ENCODE data around the gene MAP1LC3B.

The MAP1LC3B gene

GRCh38 chr16:87347932-87348615 is 44.1 kb upstream of the MAP1LC3B start:
- H3K4me1 ChIP-seq (ENCODE audit: control insufficient read depth, insufficient read depth, low read length, poor library complexity, severe bottlenecking) = peaks cover 8% of the 10 kb centered on the region
- no peak for DNase-seq

GRCh38 chr16:87348616-87349157 is 43.4 kb upstream of the MAP1LC3B start:
- Histone ChIP-seq H3K4me3 (ENCODE audit: insufficient read depth, low read depth, low read length, poor library complexity, severe bottlenecking) (no peak overlapping the region), H3K27ac (ENCODE audit: insufficient read depth, low read length, poor library complexity, severe bottlenecking) (no peak overlapping the region), H3K4me1 (ENCODE audit: control insufficient read depth, insufficient read depth, low read length, poor library complexity, severe bottlenecking) (peaks cover 8% of the 10 kb centered on the region), H3K27me3 (replicated peaks; ENCODE audit: control insufficient read depth, insufficient read depth, low read length, poor library complexity, severe bottlenecking) (no peaks in the 10 kb centered on the region), H3K36me3 (ENCODE audit: control insufficient read depth, insufficient read depth, low read length) (peaks cover 14% of the 10 kb centered on the region), H3K9me3 (ENCODE audit: control insufficient read depth, low read length) (no peaks in the 10 kb centered on the region)
- DNase-seq = no peak

More at GRCh38 chr16:87347932-87348615, 44.1 kb upstream of the MAP1LC3B start:
- no peak overlapping the region for H3K4me3 ChIP-seq (ENCODE audit: insufficient read depth, low read depth, low read length, poor library complexity, severe bottlenecking)
- no peaks in the 10 kb centered on the region for H3K27me3 ChIP-seq (replicated peaks; ENCODE audit: control insufficient read depth, insufficient read depth, low read length, poor library complexity, severe bottlenecking)
- H3K27ac ChIP-seq (ENCODE audit: insufficient read depth, low read length, poor library complexity, severe bottlenecking) = no peak overlapping the region
- H3K9me3 ChIP-seq (ENCODE audit: control insufficient read depth, low read length) = no peaks in the 10 kb centered on the region
- peaks cover 20% of the 10 kb centered on the region for H3K36me3 ChIP-seq (ENCODE audit: control insufficient read depth, insufficient read depth, low read length)

- H3K4me3 ChIP-seq (ENCODE audit: insufficient read depth, low read depth, low read length, poor library complexity, severe bottlenecking) = no peak overlapping the region
- H3K9me3 ChIP-seq (ENCODE audit: control insufficient read depth, low read length) = no peaks in the 10 kb centered on the region
- no peaks in the 10 kb centered on the region for H3K27me3 ChIP-seq (replicated peaks; ENCODE audit: control insufficient read depth, insufficient read depth, low read length, poor library complexity, severe bottlenecking)
- DNase-seq = no peak
- peaks cover 5% of the 10 kb centered on the region for H3K4me1 ChIP-seq (ENCODE audit: control insufficient read depth, insufficient read depth, low read length, poor library complexity, severe bottlenecking)
- H3K27ac ChIP-seq (ENCODE audit: insufficient read depth, low read length, poor library complexity, severe bottlenecking) = no peak overlapping the region
- peaks cover 8% of the 10 kb centered on the region for H3K36me3 ChIP-seq (ENCODE audit: control insufficient read depth, insufficient read depth, low read length)
Measured at GRCh38 chr16:87350031-87350430, 42.1 kb upstream of the MAP1LC3B start.

GRCh38 chr16:87350681-87351319 is 41.3 kb upstream of the MAP1LC3B start:
- H3K27ac ChIP-seq (ENCODE audit: insufficient read depth, low read length, poor library complexity, severe bottlenecking) = no peak overlapping the region
- peaks cover 8% of the 10 kb centered on the region for H3K36me3 ChIP-seq (ENCODE audit: control insufficient read depth, insufficient read depth, low read length)
- no peaks in the 10 kb centered on the region for H3K27me3 ChIP-seq (replicated peaks; ENCODE audit: control insufficient read depth, insufficient read depth, low read length, poor library complexity, severe bottlenecking)
- H3K4me1 ChIP-seq (ENCODE audit: control insufficient read depth, insufficient read depth, low read length, poor library complexity, severe bottlenecking) = peaks cover 4% of the 10 kb centered on the region
- DNase-seq = no peak
- no peak overlapping the region for H3K4me3 ChIP-seq (ENCODE audit: insufficient read depth, low read depth, low read length, poor library complexity, severe bottlenecking)
- no peaks in the 10 kb centered on the region for H3K9me3 ChIP-seq (ENCODE audit: control insufficient read depth, low read length)

GRCh38 chr16:87351320-87351698 is 40.8 kb upstream of the MAP1LC3B start:
- Histone ChIP-seq H3K4me3 (ENCODE audit: insufficient read depth, low read depth, low read length, poor library complexity, severe bottlenecking) (no peak overlapping the region), H3K9me3 (ENCODE audit: control insufficient read depth, low read length) (no peaks in the 10 kb centered on the region), H3K27ac (ENCODE audit: insufficient read depth, low read length, poor library complexity, severe bottlenecking) (no peak overlapping the region), H3K4me1 (ENCODE audit: control insufficient read depth, insufficient read depth, low read length, poor library complexity, severe bottlenecking) (no peaks in the 10 kb centered on the region), H3K36me3 (ENCODE audit: control insufficient read depth, insufficient read depth, low read length) (peaks cover 8% of the 10 kb centered on the region), H3K27me3 (replicated peaks; ENCODE audit: control insufficient read depth, insufficient read depth, low read length, poor library complexity, severe bottlenecking) (no peaks in the 10 kb centered on the region)
- no peak for DNase-seq

- DNase-seq = no peak
- H3K27me3 ChIP-seq (replicated peaks; ENCODE audit: control insufficient read depth, insufficient read depth, low read length, poor library complexity, severe bottlenecking) = no peaks in the 10 kb centered on the region
- no peak overlapping the region for H3K27ac ChIP-seq (ENCODE audit: insufficient read depth, low read length, poor library complexity, severe bottlenecking)
- H3K4me1 ChIP-seq (ENCODE audit: control insufficient read depth, insufficient read depth, low read length, poor library complexity, severe bottlenecking) = no peaks in the 10 kb centered on the region
- H3K36me3 ChIP-seq (ENCODE audit: control insufficient read depth, insufficient read depth, low read length) = peaks cover 5% of the 10 kb centered on the region
- no peak overlapping the region for H3K4me3 ChIP-seq (ENCODE audit: insufficient read depth, low read depth, low read length, poor library complexity, severe bottlenecking)
- no peaks in the 10 kb centered on the region for H3K9me3 ChIP-seq (ENCODE audit: control insufficient read depth, low read length)
Measured at GRCh38 chr16:87352818-87353217, 39.3 kb upstream of the MAP1LC3B start.

GRCh38 chr16:87353613-87354012 is 38.5 kb upstream of the MAP1LC3B start:
- no peak for DNase-seq
- Histone ChIP-seq H3K4me3 (ENCODE audit: insufficient read depth, low read depth, low read length, poor library complexity, severe bottlenecking) (no peak overlapping the region), H3K36me3 (ENCODE audit: control insufficient read depth, insufficient read depth, low read length) (peaks cover 11% of the 10 kb centered on the region)

GRCh38 chr16:87356491-87356853 is 35.7 kb upstream of the MAP1LC3B start:
- DNase-seq = no peak
- Histone ChIP-seq H3K4me1 (ENCODE audit: control insufficient read depth, insufficient read depth, low read length, poor library complexity, severe bottlenecking) (no peaks in the 10 kb centered on the region), H3K4me3 (ENCODE audit: insufficient read depth, low read depth, low read length, poor library complexity, severe bottlenecking) (no peak overlapping the region), H3K9me3 (ENCODE audit: control insufficient read depth, low read length) (no peaks in the 10 kb centered on the region), H3K27ac (ENCODE audit: insufficient read depth, low read length, poor library complexity, severe bottlenecking) (no peak overlapping the region), H3K36me3 (ENCODE audit: control insufficient read depth, insufficient read depth, low read length) (peaks cover 26% of the 10 kb centered on the region), H3K27me3 (replicated peaks; ENCODE audit: control insufficient read depth, insufficient read depth, low read length, poor library complexity, severe bottlenecking) (no peaks in the 10 kb centered on the region)

More at GRCh38 chr16:87353613-87354012, 38.5 kb upstream of the MAP1LC3B start:
- H3K27ac ChIP-seq (ENCODE audit: insufficient read depth, low read length, poor library complexity, severe bottlenecking) = no peak overlapping the region
- no peaks in the 10 kb centered on the region for H3K4me1 ChIP-seq (ENCODE audit: control insufficient read depth, insufficient read depth, low read length, poor library complexity, severe bottlenecking)
- no peaks in the 10 kb centered on the region for H3K27me3 ChIP-seq (replicated peaks; ENCODE audit: control insufficient read depth, insufficient read depth, low read length, poor library complexity, severe bottlenecking)
- H3K9me3 ChIP-seq (ENCODE audit: control insufficient read depth, low read length) = no peaks in the 10 kb centered on the region

- Histone ChIP-seq H3K4me3 (ENCODE audit: insufficient read depth, low read depth, low read length, poor library complexity, severe bottlenecking) (no peak overlapping the region), H3K27ac (ENCODE audit: insufficient read depth, low read length, poor library complexity, severe bottlenecking) (no peak overlapping the region), H3K9me3 (ENCODE audit: control insufficient read depth, low read length) (no peaks in the 10 kb centered on the region), H3K27me3 (replicated peaks; ENCODE audit: control insufficient read depth, insufficient read depth, low read length, poor library complexity, severe bottlenecking) (no peaks in the 10 kb centered on the region), H3K36me3 (ENCODE audit: control insufficient read depth, insufficient read depth, low read length) (peaks cover 30% of the 10 kb centered on the region), H3K4me1 (ENCODE audit: control insufficient read depth, insufficient read depth, low read length, poor library complexity, severe bottlenecking) (no peaks in the 10 kb centered on the region)
- no peak for DNase-seq
Measured at GRCh38 chr16:87358250-87358649, 33.9 kb upstream of the MAP1LC3B start.

- H3K36me3 ChIP-seq (ENCODE audit: control insufficient read depth, insufficient read depth, low read length) = peaks cover 32% of the 10 kb centered on the region
- DNase-seq = no peak
- H3K27ac ChIP-seq (ENCODE audit: insufficient read depth, low read length, poor library complexity, severe bottlenecking) = no peak overlapping the region
- no peaks in the 10 kb centered on the region for H3K9me3 ChIP-seq (ENCODE audit: control insufficient read depth, low read length)
- H3K4me1 ChIP-seq (ENCODE audit: control insufficient read depth, insufficient read depth, low read length, poor library complexity, severe bottlenecking) = no peaks in the 10 kb centered on the region
- no peak overlapping the region for H3K4me3 ChIP-seq (ENCODE audit: insufficient read depth, low read depth, low read length, poor library complexity, severe bottlenecking)
- no peaks in the 10 kb centered on the region for H3K27me3 ChIP-seq (replicated peaks; ENCODE audit: control insufficient read depth, insufficient read depth, low read length, poor library complexity, severe bottlenecking)
Measured at GRCh38 chr16:87358696-87359095, 33.4 kb upstream of the MAP1LC3B start.

All from effector memory CD4-positive, alpha-beta T cell (primary cell).